NT2/D1 (cell line): ENCODE measurements around the gene PCDHGC4.

Experiments used
- YY1 ChIP-seq: IDR thresholded peaks from 2 replicates; pipeline ENCODE4 v1.6.1; 2011; ENCODE audit not compliant: insufficient read length, insufficient read depth
- ZNF274 ChIP-seq: IDR thresholded peaks from 2 replicates; pipeline ENCODE4 v1.6.1; 2011; ENCODE audit warnings: mild to moderate bottlenecking, low read depth, low read length

DNA sequence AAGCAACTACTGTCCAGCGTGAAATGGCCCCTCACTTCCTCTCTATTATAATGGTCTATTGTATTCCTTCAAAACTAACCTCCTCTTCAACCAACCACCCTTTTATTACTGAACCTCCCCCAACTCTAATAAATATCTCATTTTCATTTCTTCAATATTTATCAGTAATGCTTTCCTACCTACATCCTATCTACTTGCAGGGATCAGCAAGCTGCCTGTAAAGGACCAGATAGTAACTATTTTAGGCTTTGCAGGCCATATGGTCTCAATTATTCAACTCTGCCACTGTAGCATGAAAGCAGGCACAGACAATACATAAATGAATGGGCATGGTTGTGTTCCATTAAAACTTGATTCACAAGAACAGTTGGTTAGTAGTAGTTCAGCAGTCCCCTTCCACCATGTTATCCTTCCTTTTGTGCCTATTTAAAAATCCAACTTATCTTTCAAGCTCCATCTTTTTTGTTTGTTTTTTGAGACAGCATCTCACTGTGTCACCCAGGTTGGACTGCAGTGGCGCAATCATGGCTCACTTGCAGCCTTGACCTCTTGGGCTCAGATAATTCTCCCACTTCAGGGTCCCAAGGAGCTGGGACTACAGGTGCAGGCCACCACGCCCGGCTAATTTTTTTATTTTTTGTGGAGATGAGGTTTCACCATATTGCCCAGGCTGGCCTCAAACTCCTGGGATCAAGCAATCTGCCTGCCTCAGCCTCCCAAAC, 49.8 kb downstream of the PCDHGC4 start:
- TF ChIP-seq ZNF274 (no peak), YY1 (no peak)
